ENCODE results near the gene KLF12. TPM values are rescaled to one million over a fixed set of nuclear protein-coding genes. Genes with fewer than 3 reads are reported as not detected.

KLF12 gene
- total and polyA plus RNA-seq, 9 of the 15 experiments (the other 6 are each of a cell fraction or from before 2014, with no cell fraction given): under 0.01 to 0.07 (median 0.05) TPM; not detected in 3

GRCh38 chr13:74103970-74104555 lies 30.1 kb downstream of the KLF12 start (continued):
- TF ChIP-seq STAT5B (CRISPR knock-in tag; IDR thresholded peaks at IDR 0.05) (no peak), CAMTA2 (CRISPR knock-in tag; conservative IDR thresholded peaks at IDR 0.05) (no peak), TCFL5 (CRISPR knock-in tag; conservative IDR thresholded peaks at IDR 0.05) (no peak), ARID1B (IDR thresholded peaks at IDR 0.05) (no peak), LARP7 (IDR thresholded peaks at IDR 0.05) (no peak), NONO (IDR thresholded peaks at IDR 0.05; ENCODE audit: low read depth in 2 of 2, low read length in 1 of 2) (no peak), GATA2 (CRISPR knock-in tag; IDR thresholded peaks at IDR 0.05) (no peak), GABPB2 (CRISPR knock-in tag; conservative IDR thresholded peaks at IDR 0.05) (no peak), ZNF79 (CRISPR knock-in tag; IDR thresholded peaks at IDR 0.05; ENCODE audit: low read depth) (no peak)
- TF ChIP-seq, protein P1, sequence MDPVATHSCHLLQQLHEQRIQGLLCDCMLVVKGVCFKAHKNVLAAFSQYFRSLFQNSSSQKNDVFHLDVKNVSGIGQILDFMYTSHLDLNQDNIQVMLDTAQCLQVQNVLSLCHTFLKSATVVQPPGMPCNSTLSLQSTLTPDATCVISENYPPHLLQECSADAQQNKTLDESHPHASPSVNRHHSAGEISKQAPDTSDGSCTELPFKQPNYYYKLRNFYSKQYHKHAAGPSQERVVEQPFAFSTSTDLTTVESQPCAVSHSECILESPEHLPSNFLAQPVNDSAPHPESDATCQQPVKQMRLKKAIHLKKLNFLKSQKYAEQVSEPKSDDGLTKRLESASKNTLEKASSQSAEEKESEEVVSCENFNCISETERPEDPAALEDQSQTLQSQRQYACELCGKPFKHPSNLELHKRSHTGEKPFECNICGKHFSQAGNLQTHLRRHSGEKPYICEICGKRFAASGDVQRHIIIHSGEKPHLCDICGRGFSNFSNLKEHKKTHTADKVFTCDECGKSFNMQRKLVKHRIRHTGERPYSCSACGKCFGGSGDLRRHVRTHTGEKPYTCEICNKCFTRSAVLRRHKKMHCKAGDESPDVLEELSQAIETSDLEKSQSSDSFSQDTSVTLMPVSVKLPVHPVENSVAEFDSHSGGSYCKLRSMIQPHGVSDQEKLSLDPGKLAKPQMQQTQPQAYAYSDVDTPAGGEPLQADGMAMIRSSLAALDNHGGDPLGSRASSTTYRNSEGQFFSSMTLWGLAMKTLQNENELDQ (CRISPR knock-in tag; IDR thresholded peaks at IDR 0.05; ENCODE audit: borderline replicate concordance): no peak

- Histone ChIP-seq H3K9ac (ENCODE audit: insufficient read depth in 1 of 2, low read depth in 2 of 2, low read length in 2 of 2) (no peak overlapping the region), H3K4me2 (ENCODE audit: insufficient read depth, low read length) (no peak overlapping the region), H3K36me3 (ENCODE audit: control insufficient read depth, insufficient read depth, low read length) (no peaks in the 10 kb centered on the region), H3K4me1 (replicated peaks in 1 of 2; ENCODE audit: control insufficient read depth in 2 of 2, insufficient read depth in 2 of 2, low read length in 2 of 2) (no peaks in the 10 kb centered on the region), H3K9me3 (replicated peaks; ENCODE audit: control insufficient read depth, insufficient read depth, low read depth, low read length) (no peaks in the 10 kb centered on the region), H4K20me1 (replicated peaks; ENCODE audit: control insufficient read depth, insufficient read depth, low read length) (no peaks in the 10 kb centered on the region), H3K27me3 (ENCODE audit: control insufficient read depth in 2 of 2, insufficient read depth in 2 of 2, low read length in 2 of 2) (no peaks in the 10 kb centered on the region), H3K27ac (ENCODE audit: extremely low read depth, low read depth, low read length) (no peak overlapping the region), H3K9me1 (ENCODE audit: control insufficient read depth, insufficient read depth, low read length) (no peaks in the 10 kb centered on the region), H3K79me2 (ENCODE audit: control insufficient read depth, insufficient read depth, low read length) (no peaks in the 10 kb centered on the region), H2AFZ (ENCODE audit: low read depth, low read length) (no peak overlapping the region), H3K4me3 (no peak overlapping the region)
- intact Hi-C loops (cut with micrococcal nuclease) (no loop called here), in situ Hi-C loops (cut with MboI) (no loop called here)
- BruUV-seq (replicated peaks): no TSS peak
- TF ChIP-seq, protein P2, sequence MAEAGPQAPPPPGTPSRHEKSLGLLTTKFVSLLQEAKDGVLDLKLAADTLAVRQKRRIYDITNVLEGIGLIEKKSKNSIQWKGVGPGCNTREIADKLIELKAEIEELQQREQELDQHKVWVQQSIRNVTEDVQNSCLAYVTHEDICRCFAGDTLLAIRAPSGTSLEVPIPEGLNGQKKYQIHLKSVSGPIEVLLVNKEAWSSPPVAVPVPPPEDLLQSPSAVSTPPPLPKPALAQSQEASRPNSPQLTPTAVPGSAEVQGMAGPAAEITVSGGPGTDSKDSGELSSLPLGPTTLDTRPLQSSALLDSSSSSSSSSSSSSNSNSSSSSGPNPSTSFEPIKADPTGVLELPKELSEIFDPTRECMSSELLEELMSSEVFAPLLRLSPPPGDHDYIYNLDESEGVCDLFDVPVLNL (CRISPR knock-in tag; IDR thresholded peaks at IDR 0.05; ENCODE audit: low read depth): no peak
- TF ChIP-seq ZC3H11A (IDR thresholded peaks at IDR 0.05; ENCODE audit: low read depth, low read length) (no peak), BCOR (IDR thresholded peaks at IDR 0.05) (no peak)
- ATAC-seq (no peak), FAIRE-seq (no peak), DNase-seq (ENCODE audit: extremely low read depth in 1 of 4, low spot score in 3 of 4) (no peak)
- ChIA-PET POLR2A (no interaction called here), CTCF (ENCODE audit: low intra/inter-chr PET ratio) (no interaction called here)
- 0% methylated on average over 6 of the region's 6 CpGs for WGBS (ENCODE audit: insufficient coverage, low coverage, missing lambda C conversion rate)
These were observed 31.0 kb downstream of the KLF12 start for GRCh38 chr13:74103196-74103595.
